DMS53 treated with DMSO at 0.1 percent for 48 hours (cell line): Measurements from ENCODE around the gene HLA-DOA.

Experiments
- DNase-seq: peaks from one replicate; lab custom pipeline; 2025; ENCODE audit not compliant: unreplicated experiment; lab: John Stamatoyannopoulos, UW

Gene HLA-DOA

GRCh38 chr6:32979720-32980487 lies 29.5 kb downstream of the HLA-DOA start:
- no peak for DNase-seq

GRCh38 chr6:32977953-32978324 lies 31.5 kb downstream of the HLA-DOA start:
- no peak for DNase-seq

GRCh38 chr6:32977272-32977952 lies 32.0 kb downstream of the HLA-DOA start:
- no peak for DNase-seq

GRCh38 chr6:32976334-32977069 lies 32.9 kb downstream of the HLA-DOA start:
- no peak for DNase-seq

- DNase-seq = no peak
These were observed 33.5 kb downstream of the HLA-DOA start for GRCh38 chr6:32975886-32976285.

- no peak for DNase-seq
These were observed 34.7 kb downstream of the HLA-DOA start for GRCh38 chr6:32974541-32975308.

- no peak for DNase-seq
These were observed 35.4 kb downstream of the HLA-DOA start for GRCh38 chr6:32974016-32974333.

GRCh38 chr6:32973144-32974015 lies 36.0 kb downstream of the HLA-DOA start:
- no peak for DNase-seq

GRCh38 chr6:32972353-32973143 lies 36.8 kb downstream of the HLA-DOA start:
- DNase-seq = no peak

GRCh38 chr6:32971581-32972352 lies 37.6 kb downstream of the HLA-DOA start:
- peak; percentile 98 for DNase-seq

GRCh38 chr6:32971242-32971580 lies 38.2 kb downstream of the HLA-DOA start:
- DNase-seq = no peak

- DNase-seq = peak; percentile 77
These were observed 38.8 kb downstream of the HLA-DOA start for GRCh38 chr6:32970413-32971241.

- peak; percentile 82 for DNase-seq
These were observed 39.5 kb downstream of the HLA-DOA start for GRCh38 chr6:32969685-32970412.

GRCh38 chr6:32968867-32969684 lies 40.3 kb downstream of the HLA-DOA start:
- DNase-seq = peak; percentile 61

GRCh38 chr6:32968093-32968866 lies 41.1 kb downstream of the HLA-DOA start, which contains the start of gene BRD2:
BRD2 (plus strand) TSS chr6:32968594; CDS start chr6:32972899, 4,305 bp downstream.
- DNase-seq = peak; percentile 89
